NCI-H69 (cell line): Measurements from ENCODE around the gene SKIC2.

Experiments
- DNase-seq: peaks from one replicate; lab custom pipeline; 2025; lab: John Stamatoyannopoulos, UW

SKIC2 gene

GRCh38 chr6:31945507-31946369 is 13.2 kb upstream of the SKIC2 start, which contains the start of gene CFB:
Gene CFB (plus strand): TSS chr6:31946095. CDS start chr6:31946222, 127 bp downstream.
- peak; percentile 18 for DNase-seq

GRCh38 chr6:31946370-31946885 is 12.5 kb upstream of the SKIC2 start:
- DNase-seq = no peak

DNA sequence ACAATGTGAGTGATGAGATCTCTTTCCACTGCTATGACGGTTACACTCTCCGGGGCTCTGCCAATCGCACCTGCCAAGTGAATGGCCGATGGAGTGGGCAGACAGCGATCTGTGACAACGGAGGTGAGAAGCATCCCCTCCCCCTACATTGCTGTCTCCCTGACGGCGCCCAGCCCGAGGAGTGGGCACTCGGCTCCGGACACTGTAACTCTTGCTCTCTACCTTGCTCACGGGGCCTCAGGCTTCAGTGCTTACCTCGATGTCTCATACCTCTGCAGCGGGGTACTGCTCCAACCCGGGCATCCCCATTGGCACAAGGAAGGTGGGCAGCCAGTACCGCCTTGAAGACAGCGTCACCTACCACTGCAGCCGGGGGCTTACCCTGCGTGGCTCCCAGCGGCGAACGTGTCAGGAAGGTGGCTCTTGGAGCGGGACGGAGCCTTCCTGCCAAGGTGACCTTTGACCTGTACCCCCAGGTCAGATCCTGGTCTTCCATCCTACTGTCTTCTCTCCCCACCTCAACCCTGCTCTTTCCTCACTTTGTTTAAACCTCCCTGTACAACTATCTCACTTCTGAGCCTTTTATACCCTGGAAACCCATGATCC is 11.8 kb upstream of the SKIC2 start:
- no peak for DNase-seq

DNA sequence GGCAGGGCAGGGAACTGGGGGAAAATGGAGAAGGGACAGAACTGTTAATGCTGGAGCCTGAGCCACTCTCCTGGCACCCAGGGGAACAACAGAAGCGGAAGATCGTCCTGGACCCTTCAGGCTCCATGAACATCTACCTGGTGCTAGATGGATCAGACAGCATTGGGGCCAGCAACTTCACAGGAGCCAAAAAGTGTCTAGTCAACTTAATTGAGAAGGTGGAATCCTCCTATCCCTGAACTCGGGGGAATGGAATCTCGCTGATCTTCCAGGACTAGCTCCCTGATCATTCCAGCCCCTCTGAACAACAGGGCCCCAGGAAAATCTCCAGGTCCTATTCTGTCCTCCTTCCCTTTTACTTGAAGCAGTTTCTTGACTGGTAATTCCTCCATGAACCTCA is 11.1 kb upstream of the SKIC2 start:
- no peak for DNase-seq

DNA sequence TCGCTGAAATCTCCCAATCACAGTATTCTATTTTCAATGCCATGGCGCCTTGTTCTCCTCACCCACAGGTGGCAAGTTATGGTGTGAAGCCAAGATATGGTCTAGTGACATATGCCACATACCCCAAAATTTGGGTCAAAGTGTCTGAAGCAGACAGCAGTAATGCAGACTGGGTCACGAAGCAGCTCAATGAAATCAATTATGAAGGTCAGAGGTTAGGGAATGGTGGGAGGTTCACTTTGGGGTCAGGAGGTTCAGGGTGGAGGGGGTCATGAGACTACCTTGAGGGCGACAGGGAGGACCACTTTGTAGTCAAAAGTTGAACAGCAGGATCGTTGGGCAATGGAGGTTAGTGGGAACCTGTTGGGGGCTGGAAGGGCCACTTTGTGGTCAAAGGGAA is 10.7 kb upstream of the SKIC2 start:
- DNase-seq = no peak

GRCh38 chr6:31948753-31949413 is 10.1 kb upstream of the SKIC2 start:
- DNase-seq = peak; percentile 12

DNA sequence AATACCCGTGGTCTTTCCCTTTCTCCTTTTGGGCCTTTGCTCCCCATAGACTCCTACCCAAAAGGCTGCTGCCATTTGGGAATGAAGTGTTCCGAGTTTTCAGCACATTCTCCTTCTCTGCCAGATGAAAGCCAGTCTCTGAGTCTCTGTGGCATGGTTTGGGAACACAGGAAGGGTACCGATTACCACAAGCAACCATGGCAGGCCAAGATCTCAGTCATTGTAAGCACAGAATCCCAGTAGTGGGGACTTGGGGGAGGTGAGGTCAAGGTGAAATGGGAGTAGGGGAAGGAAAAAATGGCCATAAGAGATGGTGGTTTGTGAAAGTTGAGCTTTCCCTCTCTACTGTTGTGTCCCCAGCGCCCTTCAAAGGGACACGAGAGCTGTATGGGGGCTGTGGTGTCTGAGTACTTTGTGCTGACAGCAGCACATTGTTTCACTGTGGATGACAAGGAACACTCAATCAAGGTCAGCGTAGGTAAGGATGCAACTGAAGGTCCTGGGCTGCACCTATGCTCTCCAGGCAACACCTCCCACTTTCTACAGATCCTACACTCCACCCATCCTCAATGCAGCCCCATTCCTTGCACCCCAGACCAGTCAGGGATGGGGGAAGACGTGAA is 8.9 kb upstream of the SKIC2 start:
- no peak for DNase-seq

- peak; percentile 59 for DNase-seq
Observed at GRCh38 chr6:31952140-31952805, 6.7 kb upstream of the SKIC2 start.

DNA sequence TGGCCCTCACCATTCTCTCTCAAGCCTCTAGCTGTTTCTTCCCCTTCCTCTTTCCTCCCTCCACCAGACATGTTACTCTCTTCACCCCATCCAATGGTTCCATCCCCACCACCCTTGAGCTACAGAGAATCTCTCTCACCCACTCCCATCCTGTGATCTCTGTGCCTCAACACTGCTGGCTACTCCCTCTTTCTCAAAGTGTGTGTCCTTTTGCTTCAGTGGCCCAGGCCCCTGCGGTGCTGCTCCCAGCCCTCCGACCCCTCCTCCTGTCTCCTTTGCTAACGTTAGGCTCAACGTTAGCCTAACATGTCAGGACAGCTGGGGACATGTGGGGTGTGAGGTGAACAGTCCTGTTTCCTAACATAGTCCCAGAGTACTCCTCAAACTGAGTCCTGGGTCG is 6.1 kb upstream of the SKIC2 start:
- DNase-seq = no peak

GRCh38 chr6:31954511-31954910 is 4.5 kb upstream of the SKIC2 start:
- DNase-seq = no peak

DNA sequence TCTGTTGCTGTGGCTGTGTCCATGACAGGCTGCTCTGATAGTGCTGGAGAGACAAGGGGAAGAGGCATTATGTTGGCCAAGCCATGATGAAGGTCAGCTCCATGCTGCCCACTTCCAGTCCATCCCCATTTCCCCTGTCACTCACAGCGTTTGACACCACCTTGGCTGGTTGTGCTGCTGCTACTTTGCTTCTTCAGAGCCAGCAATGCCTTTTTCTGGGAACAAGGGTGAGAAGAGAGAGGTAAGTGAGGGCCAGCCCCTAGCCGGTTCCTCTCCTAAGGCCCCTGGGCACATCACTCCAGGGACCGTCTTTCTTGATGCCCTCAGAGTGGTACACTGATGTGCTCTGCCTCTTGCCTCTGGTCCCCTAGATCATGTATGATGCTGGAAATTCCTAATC is 2.2 kb upstream of the SKIC2 start:
- DNase-seq = no peak

DNA sequence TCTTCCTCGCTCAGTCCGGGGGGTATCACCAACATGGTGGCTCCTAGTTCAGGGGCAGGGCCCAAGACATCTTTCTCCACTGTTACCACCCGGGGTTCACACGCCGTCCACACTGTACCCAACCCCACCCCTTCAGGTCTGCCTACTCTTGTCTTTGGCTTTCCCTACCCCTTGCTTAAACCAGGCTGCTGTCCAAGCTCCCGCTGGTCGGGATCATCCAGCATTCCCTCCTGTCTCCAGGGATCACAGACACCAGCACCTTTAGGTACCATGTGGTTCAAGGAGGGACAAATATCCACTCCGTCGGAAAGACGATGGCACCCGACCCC is 599 bp upstream of the SKIC2 start:
- DNase-seq = no peak

GRCh38 chr6:31961616-31962015 is 2.6 kb downstream of the SKIC2 start:
- no peak for DNase-seq

DNA sequence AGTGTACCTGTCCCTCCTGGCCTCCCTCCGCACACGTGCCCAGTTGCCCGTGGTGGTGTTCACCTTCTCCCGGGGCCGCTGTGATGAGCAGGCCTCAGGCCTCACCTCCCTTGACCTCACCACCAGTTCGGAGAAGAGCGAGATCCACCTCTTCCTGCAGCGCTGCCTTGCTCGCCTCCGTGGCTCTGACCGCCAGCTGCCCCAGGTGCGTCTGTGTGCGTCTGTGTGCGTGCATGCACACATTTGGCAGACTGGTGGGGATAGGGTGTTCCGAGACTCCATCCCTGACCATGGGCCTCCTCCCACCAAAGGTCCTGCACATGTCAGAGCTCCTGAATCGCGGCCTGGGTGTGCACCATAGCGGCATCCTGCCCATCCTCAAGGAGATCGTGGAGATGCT is 4.9 kb downstream of the SKIC2 start:
- DNase-seq = no peak

GRCh38 chr6:31965700-31966099 is 6.7 kb downstream of the SKIC2 start:
- no peak for DNase-seq

DNA sequence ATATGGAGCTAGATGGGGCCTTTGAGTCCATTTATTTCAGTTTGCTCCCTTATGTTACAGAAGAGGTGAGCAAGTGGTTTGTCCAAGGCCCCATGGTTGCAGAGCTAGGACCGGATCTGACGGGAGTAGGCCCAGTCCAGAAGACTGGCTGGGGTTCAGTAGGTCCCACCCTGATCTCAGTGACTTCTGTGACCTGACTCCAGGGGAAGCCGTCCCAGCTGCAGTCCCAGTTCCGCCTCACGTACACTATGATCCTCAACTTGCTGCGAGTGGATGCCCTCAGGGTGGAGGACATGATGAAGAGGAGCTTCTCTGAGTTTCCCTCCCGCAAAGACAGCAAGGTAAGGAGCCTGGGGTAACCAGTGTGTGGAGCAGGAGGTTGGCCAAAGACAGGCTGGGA is 7.5 kb downstream of the SKIC2 start:
- DNase-seq = no peak

GRCh38 chr6:31966997-31967925 is 8.3 kb downstream of the SKIC2 start:
- no peak for DNase-seq

DNA sequence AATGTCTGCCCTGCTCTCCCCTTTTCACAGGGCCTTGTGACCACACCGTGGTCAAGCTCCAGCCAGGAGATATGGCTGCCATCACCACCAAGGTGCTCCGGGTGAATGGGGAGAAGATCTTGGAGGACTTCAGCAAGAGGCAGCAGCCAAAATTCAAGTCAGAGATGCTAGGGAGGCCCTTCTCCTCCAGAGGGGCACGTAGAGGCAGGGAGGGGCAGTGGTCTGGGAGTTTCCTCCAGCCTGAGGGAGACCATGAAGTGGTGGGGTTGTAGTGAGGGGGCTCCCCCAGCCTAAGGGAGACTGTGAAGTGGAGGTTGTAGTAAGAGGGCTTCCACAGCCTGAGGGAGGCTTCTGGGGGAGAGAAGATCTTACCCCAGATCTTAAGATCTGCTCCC is 8.9 kb downstream of the SKIC2 start:
- no peak for DNase-seq

- no peak for DNase-seq
Observed at GRCh38 chr6:31968326-31968725, 9.4 kb downstream of the SKIC2 start.

DNA sequence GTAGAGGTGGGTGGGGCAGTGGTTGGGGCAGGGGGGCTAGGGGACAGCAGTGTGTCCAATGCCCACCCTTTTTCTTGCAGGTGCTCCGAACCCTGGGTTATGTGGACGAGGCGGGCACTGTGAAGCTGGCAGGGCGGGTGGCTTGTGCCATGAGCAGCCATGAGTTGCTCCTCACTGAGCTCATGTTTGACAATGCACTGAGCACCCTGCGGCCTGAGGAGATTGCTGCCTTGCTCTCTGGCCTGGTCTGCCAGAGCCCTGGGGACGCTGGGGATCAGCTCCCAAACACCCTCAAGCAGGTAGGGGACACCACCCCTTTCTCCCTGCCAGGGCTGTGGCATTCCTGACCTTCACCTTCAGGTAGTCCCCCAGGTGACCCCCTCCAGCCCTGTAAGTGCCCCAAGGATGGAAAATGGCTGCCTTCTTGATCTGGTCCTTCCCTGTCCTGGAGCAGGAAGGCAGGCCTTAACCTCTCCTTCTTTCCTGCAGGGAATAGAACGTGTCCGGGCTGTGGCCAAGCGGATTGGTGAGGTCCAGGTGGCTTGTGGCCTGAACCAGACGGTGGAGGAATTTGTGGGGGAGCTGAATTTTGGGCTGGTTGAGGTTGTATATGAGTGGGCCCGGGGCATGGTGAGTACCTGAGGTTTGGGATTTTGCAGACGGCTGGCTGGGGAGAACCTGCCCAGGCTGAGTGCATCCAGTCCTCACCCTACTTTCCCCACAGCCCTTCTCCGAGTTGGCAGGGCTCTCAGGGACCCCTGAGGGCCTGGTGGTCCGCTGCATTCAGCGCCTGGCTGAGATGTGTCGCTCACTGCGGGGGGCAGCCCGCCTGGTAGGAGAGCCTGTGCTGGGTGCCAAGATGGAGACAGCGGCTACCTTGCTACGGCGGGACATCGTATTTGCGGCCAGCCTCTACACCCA is 10.1 kb downstream of the SKIC2 start:
- DNase-seq = no peak
